GM12878 (cell line): ENCODE measurements around the gene PIGM. TPM values are rescaled to one million over a fixed set of nuclear protein-coding genes. Genes with fewer than 3 reads are reported as not detected.

Source experiments
- ATAC-seq: fragments of 200-7000 bp; cut with Tn5 transposase; 3 replicates; pipeline ENCODE4 v1.9.1; 2020; ENCODE audit warnings: mild to moderate bottlenecking, moderate library complexity
- BruUV-seq: library from RNA; stranded (reverse); fragments of 400-500 nt; replicated peaks from 2 replicates; lab custom pipeline; 2021; lab: Mats Ljungman, UMichigan
- CTCF ChIA-PET: fragments of 300-600 bp; sonication (Branson Sonifier 250); formaldehyde crosslinking; extraction: SDS; loops from one replicate; lab custom pipeline; 2021; ENCODE audit warnings: inconsistent platforms; lab: Yijun Ruan, JAX
- POLR2A ChIA-PET: fragments of 350-600 bp; formaldehyde crosslinking; extraction: SDS; loops from one replicate; lab custom pipeline; 2021; ENCODE audit warnings: inconsistent platforms; lab: Charles Lee
- RAD21 ChIA-PET: fragments of 300-600 bp; sonication (Branson Sonifier 250); formaldehyde crosslinking; loops from one replicate; lab custom pipeline; 2023; ENCODE audit warnings: antibody characterized with exemption; ENCODE audit not compliant: unreplicated experiment; lab: Charles Lee
- SMC1A ChIA-PET: fragments of 300-600 bp; sonication (Branson Sonifier 250); formaldehyde crosslinking; loops from one replicate; lab custom pipeline; 2023; ENCODE audit not compliant: unreplicated experiment, uncharacterized antibody; lab: Charles Lee
- DNase-seq: peaks from one replicate; pipeline ENCODE4 v3.0.0-alpha.2; 2011; ENCODE audit warnings: low read depth, low spot score
- FAIRE-seq: peaks from 3 replicates; lab custom pipeline; 2011; peaks lifted over from hg19 to GRCh38; lab: Jason Lieb, UNC
- H2AFZ ChIP-seq: 2 replicates; pipeline ENCODE4 v1.6.0; 2011; ENCODE audit warnings: low read depth, low read length, control low read depth; ENCODE audit not compliant: control insufficient read depth
- H3K27ac ChIP-seq: 2 replicates; pipeline ENCODE4 v1.5.1; 2011; ENCODE audit warnings: control low read depth; ENCODE audit not compliant: control insufficient read depth, insufficient read depth
- H3K27me3 ChIP-seq, 2 experiments: replicated peaks in 1 of 2; 2 replicates each; pipeline versions ENCODE4 v1.6.0 to v1.6.1; 2011; ENCODE audit warnings: low read length in 1 of 2; ENCODE audit not compliant: control insufficient read depth in 2 of 2, insufficient read depth in 2 of 2
- H3K36me3 ChIP-seq, 2 experiments: 2 replicates each; pipeline ENCODE4 v1.5.1; 2011; ENCODE audit warnings: low read length in 1 of 2; ENCODE audit not compliant: control insufficient read depth in 2 of 2, insufficient read depth in 2 of 2
- H3K4me1 ChIP-seq: 2 replicates; pipeline ENCODE4 v1.6.1; 2011; ENCODE audit warnings: mild to moderate bottlenecking, low read length, moderate library complexity, mixed read lengths; ENCODE audit not compliant: control insufficient read depth, insufficient read depth
- H3K4me2 ChIP-seq: 2 replicates; pipeline ENCODE4 v1.6.0; 2011; ENCODE audit warnings: control low read depth; ENCODE audit not compliant: control insufficient read depth, insufficient read depth
- H3K4me3 ChIP-seq: fragments of 200-600 bp; sonication (generic); 2 replicates; pipeline ENCODE4 v1.5.1; 2016
- H3K79me2 ChIP-seq: 2 replicates; pipeline ENCODE4 v1.6.0; 2011; ENCODE audit warnings: low read length; ENCODE audit not compliant: control insufficient read depth, insufficient read depth
- H3K9ac ChIP-seq: 2 replicates; pipeline ENCODE4 v1.8.0; 2011; ENCODE audit warnings: low read length, control low read depth, mixed read lengths; ENCODE audit not compliant: control insufficient read depth, insufficient read depth
- H3K9me3 ChIP-seq: replicated peaks from 3 replicates; pipeline ENCODE4 v1.5.1; 2011; ENCODE audit warnings: mild to moderate bottlenecking, low read length; ENCODE audit not compliant: control insufficient read depth, insufficient read depth
- H4K20me1 ChIP-seq: 2 replicates; pipeline ENCODE4 v1.6.0; 2011; ENCODE audit not compliant: control insufficient read depth, insufficient read depth
- CEBPB ChIP-seq, 2 experiments: fragments of 150-350 bp in 1 of 2; IDR thresholded peaks; 2 replicates each; pipeline ENCODE4 v1.6.1; 2012 to 2014; ENCODE audit warnings: low read depth in 2 of 2, low read length in 2 of 2, borderline replicate concordance in 1 of 2, inconsistent platforms in 1 of 2
- EED ChIP-seq: sonication (generic); IDR thresholded peaks from 2 replicates; pipeline ENCODE4 v1.6.1; 2016; ENCODE audit warnings: antibody characterized with exemption, low read depth
- ETV6 ChIP-seq, 2 experiments: fragments of 450-650 bp in 1 of 2; IDR thresholded peaks in 1 of 2; conservative IDR thresholded peaks in 1 of 2; 2 replicates each; pipeline ENCODE4 v1.6.1; 2014; ENCODE audit warnings: antibody characterized with exemption in 1 of 2, borderline replicate concordance in 1 of 2, low read depth in 1 of 2, mild to moderate bottlenecking in 1 of 2, moderate library complexity in 1 of 2
- JUND ChIP-seq: IDR thresholded peaks from 2 replicates; pipeline ENCODE4 v1.6.1; 2012; ENCODE audit warnings: low read depth, mild to moderate bottlenecking, low read length, improper control_type of control experiment, moderate library complexity
- NR2C2 ChIP-seq: IDR thresholded peaks from 2 replicates; pipeline ENCODE4 v1.6.1; 2011; ENCODE audit warnings: borderline replicate concordance, low read depth; ENCODE audit not compliant: control insufficient read depth, insufficient read length
- NR2F1 ChIP-seq: fragments of 450-650 bp; conservative IDR thresholded peaks from 2 replicates; pipeline ENCODE4 v1.6.1; 2017; ENCODE audit warnings: mild to moderate bottlenecking
- RAD51 ChIP-seq: fragments of 450-650 bp; IDR thresholded peaks from 2 replicates; pipeline ENCODE4 v1.6.1; 2016; ENCODE audit warnings: moderate library complexity, mild to moderate bottlenecking, inconsistent platforms
- SIN3A ChIP-seq: IDR thresholded peaks from 2 replicates; pipeline ENCODE4 v1.6.1; 2012; ENCODE audit warnings: low read depth, low read length, improper control_type of control experiment
- SREBF1 ChIP-seq: IDR thresholded peaks from 2 replicates; pipeline ENCODE4 v1.6.1; 2012; ENCODE audit warnings: mild to moderate bottlenecking, low read length
- WGBS: methylation state at CpG from one replicate; pipeline ENCODE4 v1.1.6; 2016; ENCODE audit warnings: low lambda C conversion rate; ENCODE audit not compliant: insufficient replicate concordance, insufficient coverage; ENCODE audit errors: missing lambda C conversion rate; 5-methylcytosine and 5-hydroxymethylcytosine counted together
- in situ Hi-C: fragments of 300-500 bp; cut with MboI; formaldehyde crosslinking; loops from 9 replicates; pipeline ENCODE4 v1.14.3; 2018; ENCODE audit warnings: mixed read lengths
- intact Hi-C: fragments of 100-400 bp; cut with micrococcal nuclease; formaldehyde crosslinking; loops from one replicate; pipeline ENCODE4 v1.14.2; 2022; ENCODE audit not compliant: unreplicated experiment
- polyA plus RNA-seq, 11 experiments: library from polyadenylated mRNA; depleted of rRNA in 4 of 11; unstranded in 6 of 11; stranded (reverse) in 5 of 11; fragments of >200 nt; fragmentation: Nextera tagmentation in 4 of 11; fragmentation: Illumina TruSeq in 1 of 11; extraction: Ambion mirVana in 4 of 11; extraction: Trizol in 1 of 11; gene quantifications; 1 replicate in 1 of 11; 2 replicates in 10 of 11; pipeline versions ENCODE4 v1.2.1 to v1.2.3, GENCODE V29; 2011 to 2016; ENCODE audit warnings: inconsistent platforms in 2 of 11, missing spikeins in 2 of 11, low read depth in 1 of 11
- total RNA-seq, 4 experiments: library from RNA; depleted of rRNA in 3 of 4; stranded (reverse); fragments of >200 nt in 3 of 4; fragmentation: Illumina TruSeq in 1 of 4; extraction: Trizol in 1 of 4; gene quantifications; 2 replicates each; pipeline versions ENCODE4 v1.2.1 to v1.2.3, GENCODE V29; 2013 to 2021
- TF ChIP-seq, protein P1 (sequence below): fragments of 450-650 bp; formaldehyde crosslinking; IDR thresholded peaks from 2 replicates; pipeline ENCODE4 v1.5.0; 2022; ENCODE audit warnings: mild to moderate bottlenecking, missing genetic modification characterization
- TF ChIP-seq, protein P2 (sequence below): fragments of 450-650 bp; IDR thresholded peaks from 2 replicates; pipeline ENCODE4 v1.6.1; 2016; ENCODE audit warnings: mild to moderate bottlenecking
- TF ChIP-seq, protein P3 (sequence below): IDR thresholded peaks from 2 replicates; pipeline ENCODE4 v1.6.1; 2011; ENCODE audit warnings: borderline replicate concordance, low read depth, mild to moderate bottlenecking, moderate library complexity, low read length; ENCODE audit not compliant: insufficient read depth, poor library complexity, severe bottlenecking
- TF ChIP-seq, protein P4 (sequence below): fragments of 450-650 bp; IDR thresholded peaks from 2 replicates; pipeline ENCODE4 v1.6.1; 2017; ENCODE audit warnings: mild to moderate bottlenecking

The PIGM gene
- total and polyA plus RNA-seq, 10 of the 15 experiments (the other 5 are each of a cell fraction or from before 2014, with no cell fraction given), result 2.6 to 6.1 (median 4.6) TPM

DNA sequence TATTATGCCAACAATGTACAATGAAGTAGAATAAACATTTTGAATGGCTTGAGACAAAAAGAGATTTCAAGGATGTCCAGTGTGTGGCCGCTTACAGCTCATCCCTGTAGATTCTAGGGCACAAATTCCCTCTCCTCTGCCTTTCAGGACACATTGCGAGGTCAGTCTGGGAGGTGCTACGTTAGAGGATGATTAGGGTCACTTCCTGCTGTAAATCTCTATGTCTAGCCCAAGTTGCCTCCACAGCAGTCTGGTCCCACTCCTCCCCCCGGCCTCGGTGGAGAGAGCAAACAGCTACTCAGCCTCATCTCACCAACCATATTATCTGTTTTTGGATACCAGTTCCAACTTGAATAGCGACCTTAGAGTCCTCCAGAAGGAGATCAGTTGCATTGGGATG, 21.1 kb upstream of the PIGM start:
- H3K36me3 ChIP-seq, result no peaks in the 10 kb centered on the region
- H3K4me2 ChIP-seq, result no peak overlapping the region
- intact Hi-C loops (no loop called here), in situ Hi-C loops (no loop called here)
- DNase-seq (no peak), ATAC-seq (no peak), FAIRE-seq (no peak)
- no peak overlapping the region for H3K9ac ChIP-seq
- no TSS peak for BruUV-seq
- H3K9me3 ChIP-seq, result no peaks in the 10 kb centered on the region
- 32% methylated on average over 6 of the region's 6 CpGs for WGBS
- POLR2A ChIA-PET, result interaction anchor here (1.0 kb wide), 1 partner anchor 17 kb away, joined by 3 read pairs; the partner anchor contains the start of gene KCNJ10
- no peaks in the 10 kb centered on the region for H3K79me2 ChIP-seq
- SMC1A ChIA-PET, result interaction anchor here (0.9 to 1.2 kb wide), 2 partner anchors 26 to 34 kb away, joined by 4 read pairs; no protein-coding TSS in a partner anchor
- no peak overlapping the region for H3K27ac ChIP-seq
- H4K20me1 ChIP-seq, result no peaks in the 10 kb centered on the region
- CTCF ChIA-PET, result interaction anchor here (1.1 to 49.8 kb wide), 2 partner anchors 32 to 254 kb away, joined by 4 to 1035 read pairs; partner anchors contain the start of genes IGSF8, KCNJ10 and KCNJ9
- no peak overlapping the region for H2AFZ ChIP-seq
- H3K4me1 ChIP-seq, result no peaks in the 10 kb centered on the region
- RAD21 ChIA-PET, result no interaction called here
- TF ChIP-seq CEBPB (IDR thresholded peaks at IDR 0.05; ENCODE audit: borderline replicate concordance in 1 of 2, low read depth in 2 of 2, low read length in 2 of 2) (no peak), ETV6 (conservative IDR thresholded peaks at IDR 0.05 in 1 of 2, IDR thresholded peaks at IDR 0.05 in 1 of 2; ENCODE audit: borderline replicate concordance in 1 of 2, low read depth in 1 of 2) (no peak), JUND (no peak), SIN3A (no peak), NR2C2 (no peak), RAD51 (no peak), NR2F1 (no peak), SREBF1 (no peak), EED (no peak)
- TF ChIP-seq, protein P1, sequence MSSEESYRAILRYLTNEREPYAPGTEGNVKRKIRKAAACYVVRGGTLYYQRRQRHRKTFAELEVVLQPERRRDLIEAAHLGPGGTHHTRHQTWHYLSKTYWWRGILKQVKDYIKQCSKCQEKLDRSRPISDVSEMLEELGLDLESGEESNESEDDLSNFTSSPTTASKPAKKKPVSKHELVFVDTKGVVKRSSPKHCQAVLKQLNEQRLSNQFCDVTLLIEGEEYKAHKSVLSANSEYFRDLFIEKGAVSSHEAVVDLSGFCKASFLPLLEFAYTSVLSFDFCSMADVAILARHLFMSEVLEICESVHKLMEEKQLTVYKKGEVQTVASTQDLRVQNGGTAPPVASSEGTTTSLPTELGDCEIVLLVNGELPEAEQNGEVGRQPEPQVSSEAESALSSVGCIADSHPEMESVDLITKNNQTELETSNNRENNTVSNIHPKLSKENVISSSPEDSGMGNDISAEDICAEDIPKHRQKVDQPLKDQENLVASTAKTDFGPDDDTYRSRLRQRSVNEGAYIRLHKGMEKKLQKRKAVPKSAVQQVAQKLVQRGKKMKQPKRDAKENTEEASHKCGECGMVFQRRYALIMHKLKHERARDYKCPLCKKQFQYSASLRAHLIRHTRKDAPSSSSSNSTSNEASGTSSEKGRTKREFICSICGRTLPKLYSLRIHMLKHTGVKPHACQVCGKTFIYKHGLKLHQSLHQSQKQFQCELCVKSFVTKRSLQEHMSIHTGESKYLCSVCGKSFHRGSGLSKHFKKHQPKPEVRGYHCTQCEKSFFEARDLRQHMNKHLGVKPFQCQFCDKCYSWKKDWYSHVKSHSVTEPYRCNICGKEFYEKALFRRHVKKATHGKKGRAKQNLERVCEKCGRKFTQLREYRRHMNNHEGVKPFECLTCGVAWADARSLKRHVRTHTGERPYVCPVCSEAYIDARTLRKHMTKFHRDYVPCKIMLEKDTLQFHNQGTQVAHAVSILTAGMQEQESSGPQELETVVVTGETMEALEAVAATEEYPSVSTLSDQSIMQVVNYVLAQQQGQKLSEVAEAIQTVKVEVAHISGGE (CRISPR knock-in tag), result no peak
- TF ChIP-seq, protein P2, sequence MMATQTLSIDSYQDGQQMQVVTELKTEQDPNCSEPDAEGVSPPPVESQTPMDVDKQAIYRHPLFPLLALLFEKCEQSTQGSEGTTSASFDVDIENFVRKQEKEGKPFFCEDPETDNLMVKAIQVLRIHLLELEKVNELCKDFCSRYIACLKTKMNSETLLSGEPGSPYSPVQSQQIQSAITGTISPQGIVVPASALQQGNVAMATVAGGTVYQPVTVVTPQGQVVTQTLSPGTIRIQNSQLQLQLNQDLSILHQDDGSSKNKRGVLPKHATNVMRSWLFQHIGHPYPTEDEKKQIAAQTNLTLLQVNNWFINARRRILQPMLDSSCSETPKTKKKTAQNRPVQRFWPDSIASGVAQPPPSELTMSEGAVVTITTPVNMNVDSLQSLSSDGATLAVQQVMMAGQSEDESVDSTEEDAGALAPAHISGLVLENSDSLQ, result no peak
- TF ChIP-seq, protein P3, sequence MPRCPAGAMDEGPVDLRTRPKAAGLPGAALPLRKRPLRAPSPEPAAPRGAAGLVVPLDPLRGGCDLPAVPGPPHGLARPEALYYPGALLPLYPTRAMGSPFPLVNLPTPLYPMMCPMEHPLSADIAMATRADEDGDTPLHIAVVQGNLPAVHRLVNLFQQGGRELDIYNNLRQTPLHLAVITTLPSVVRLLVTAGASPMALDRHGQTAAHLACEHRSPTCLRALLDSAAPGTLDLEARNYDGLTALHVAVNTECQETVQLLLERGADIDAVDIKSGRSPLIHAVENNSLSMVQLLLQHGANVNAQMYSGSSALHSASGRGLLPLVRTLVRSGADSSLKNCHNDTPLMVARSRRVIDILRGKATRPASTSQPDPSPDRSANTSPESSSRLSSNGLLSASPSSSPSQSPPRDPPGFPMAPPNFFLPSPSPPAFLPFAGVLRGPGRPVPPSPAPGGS, result no peak
- TF ChIP-seq, protein P4, sequence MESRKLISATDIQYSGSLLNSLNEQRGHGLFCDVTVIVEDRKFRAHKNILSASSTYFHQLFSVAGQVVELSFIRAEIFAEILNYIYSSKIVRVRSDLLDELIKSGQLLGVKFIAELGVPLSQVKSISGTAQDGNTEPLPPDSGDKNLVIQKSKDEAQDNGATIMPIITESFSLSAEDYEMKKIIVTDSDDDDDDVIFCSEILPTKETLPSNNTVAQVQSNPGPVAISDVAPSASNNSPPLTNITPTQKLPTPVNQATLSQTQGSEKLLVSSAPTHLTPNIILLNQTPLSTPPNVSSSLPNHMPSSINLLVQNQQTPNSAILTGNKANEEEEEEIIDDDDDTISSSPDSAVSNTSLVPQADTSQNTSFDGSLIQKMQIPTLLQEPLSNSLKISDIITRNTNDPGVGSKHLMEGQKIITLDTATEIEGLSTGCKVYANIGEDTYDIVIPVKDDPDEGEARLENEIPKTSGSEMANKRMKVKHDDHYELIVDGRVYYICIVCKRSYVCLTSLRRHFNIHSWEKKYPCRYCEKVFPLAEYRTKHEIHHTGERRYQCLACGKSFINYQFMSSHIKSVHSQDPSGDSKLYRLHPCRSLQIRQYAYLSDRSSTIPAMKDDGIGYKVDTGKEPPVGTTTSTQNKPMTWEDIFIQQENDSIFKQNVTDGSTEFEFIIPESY, result no peak
- H3K4me3 ChIP-seq, result no peak overlapping the region
- H3K27me3 ChIP-seq, result peaks cover 3 to 8% of the 10 kb centered on the region in 2 experiments
